Erythroblast (primary cell): ENCODE measurements around the gene ZNF500.

Experiments
- GATA1 ChIP-seq: IDR thresholded peaks from 2 replicates; pipeline ENCODE4 v1.6.1; 2011; ENCODE audit warnings: low read depth, mild to moderate bottlenecking, control low read depth, low read length, moderate library complexity
- POLR2A ChIP-seq: IDR thresholded peaks from 2 replicates; pipeline ENCODE4 v1.6.1; 2011; ENCODE audit warnings: mild to moderate bottlenecking, low read length

GRCh38 chr16:4805231-4805630 lies 38.3 kb upstream of the ZNF500 start:
- TF ChIP-seq POLR2A (no peak), GATA1 (no peak)
